ENCODE measurements around the gene ADAM12. TPM values are rescaled to one million over a fixed set of nuclear protein-coding genes. Genes with fewer than 3 reads are reported as not detected.

Gene ADAM12
- total RNA-seq, 4 donors from 2014 or later = 0.19 to 2.6 (median 1.5) TPM

DNA sequence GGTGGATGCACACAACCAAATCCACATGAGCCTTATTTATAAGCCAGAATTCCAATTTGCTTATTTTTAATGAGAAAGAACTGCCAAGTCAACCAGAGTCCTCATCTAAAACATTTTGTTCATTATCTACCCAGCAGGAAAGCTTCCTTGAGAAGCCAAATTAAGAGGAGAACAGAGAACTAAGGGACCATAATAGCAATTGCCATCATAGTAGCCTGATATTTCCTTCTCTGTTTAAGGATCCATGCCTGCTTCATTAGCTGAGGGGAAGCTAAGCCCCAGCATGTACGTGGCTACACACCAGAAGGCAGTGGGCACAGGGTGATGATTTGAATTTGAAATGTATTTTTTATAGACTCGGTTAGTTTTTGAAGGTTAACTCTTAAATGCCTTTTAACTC, 46.8 kb downstream of the ADAM12 start:
- TF ChIP-seq POLR2A (IDR thresholded peaks at IDR 0.05) (no peak), EP300 (IDR thresholded peaks at IDR 0.05) (no peak), POLR2AphosphoS5 (IDR thresholded peaks at IDR 0.05) (no peak)
- TF ChIP-seq, protein P1, sequence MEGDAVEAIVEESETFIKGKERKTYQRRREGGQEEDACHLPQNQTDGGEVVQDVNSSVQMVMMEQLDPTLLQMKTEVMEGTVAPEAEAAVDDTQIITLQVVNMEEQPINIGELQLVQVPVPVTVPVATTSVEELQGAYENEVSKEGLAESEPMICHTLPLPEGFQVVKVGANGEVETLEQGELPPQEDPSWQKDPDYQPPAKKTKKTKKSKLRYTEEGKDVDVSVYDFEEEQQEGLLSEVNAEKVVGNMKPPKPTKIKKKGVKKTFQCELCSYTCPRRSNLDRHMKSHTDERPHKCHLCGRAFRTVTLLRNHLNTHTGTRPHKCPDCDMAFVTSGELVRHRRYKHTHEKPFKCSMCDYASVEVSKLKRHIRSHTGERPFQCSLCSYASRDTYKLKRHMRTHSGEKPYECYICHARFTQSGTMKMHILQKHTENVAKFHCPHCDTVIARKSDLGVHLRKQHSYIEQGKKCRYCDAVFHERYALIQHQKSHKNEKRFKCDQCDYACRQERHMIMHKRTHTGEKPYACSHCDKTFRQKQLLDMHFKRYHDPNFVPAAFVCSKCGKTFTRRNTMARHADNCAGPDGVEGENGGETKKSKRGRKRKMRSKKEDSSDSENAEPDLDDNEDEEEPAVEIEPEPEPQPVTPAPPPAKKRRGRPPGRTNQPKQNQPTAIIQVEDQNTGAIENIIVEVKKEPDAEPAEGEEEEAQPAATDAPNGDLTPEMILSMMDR (IDR thresholded peaks at IDR 0.05) = no peak
- Histone ChIP-seq H3K27me3 (peaks cover 3% of the 10 kb centered on the region), H3K4me1 (no peaks in the 10 kb centered on the region), H3K4me3 (no peak overlapping the region), H3K36me3 (no peaks in the 10 kb centered on the region), H3K27ac (no peak overlapping the region), H3K9me3 (no peaks in the 10 kb centered on the region)
- DNase-seq (ENCODE audit: low spot score in 2 of 2) = no peak
- WGBS = 42% methylated on average over 2 of the region's 2 CpGs

DNA sequence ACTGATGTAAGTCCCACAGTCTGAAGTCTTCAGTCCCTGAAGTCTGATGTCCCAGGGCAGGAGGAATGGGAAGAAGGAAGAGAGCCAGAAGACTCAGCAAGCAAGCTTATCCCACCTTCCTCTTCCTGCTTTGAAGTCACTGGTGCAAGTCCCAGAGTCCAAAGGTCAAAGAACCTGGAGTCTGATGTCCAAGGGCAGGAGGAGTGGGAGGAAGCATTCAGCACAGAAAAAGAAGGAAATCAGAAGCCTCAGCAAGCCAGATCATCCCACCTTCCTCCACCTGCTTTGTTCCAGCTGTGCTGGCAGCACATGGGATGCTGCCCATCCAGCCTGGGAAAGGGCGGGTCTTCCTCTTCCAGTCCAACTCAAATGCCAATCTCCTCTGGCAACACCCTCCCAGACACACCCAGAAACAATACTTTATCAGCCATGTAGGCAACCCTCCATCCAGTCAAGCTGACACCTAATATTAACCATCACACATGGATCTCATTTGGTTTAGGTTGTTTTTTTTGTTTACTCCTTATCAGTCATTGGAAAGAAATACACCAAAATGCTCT, 50.9 kb downstream of the ADAM12 start:
- no peak for DNase-seq (ENCODE audit: low spot score in 2 of 2)

DNA sequence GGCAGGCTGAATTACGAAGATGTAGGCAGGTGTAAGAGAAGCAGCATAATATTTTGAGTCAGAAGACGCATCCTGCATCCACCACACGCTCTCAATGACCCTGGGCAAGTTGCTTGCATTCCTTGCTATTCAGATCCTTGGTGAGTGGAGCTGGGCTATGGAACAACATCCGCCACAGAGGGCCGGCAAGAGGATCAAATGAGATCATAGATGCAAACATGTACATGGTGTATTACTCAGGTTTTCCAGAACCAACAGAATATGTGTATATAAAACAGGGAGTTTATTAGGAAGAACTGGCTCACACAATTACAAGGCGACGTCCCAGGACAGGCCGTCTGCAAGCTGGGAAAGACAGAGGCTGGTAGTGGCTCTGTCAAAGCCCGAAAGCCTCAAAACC, 51.5 kb downstream of the ADAM12 start:
- no peak overlapping the region for H3K27ac ChIP-seq
- TF ChIP-seq POLR2AphosphoS5 (IDR thresholded peaks at IDR 0.05) (no peak), EP300 (IDR thresholded peaks at IDR 0.05) (no peak), POLR2A (IDR thresholded peaks at IDR 0.05) (no peak)
- TF ChIP-seq, protein P1 (IDR thresholded peaks at IDR 0.05) = no peak
- no peak for DNase-seq (ENCODE audit: low spot score in 2 of 2)
- 80% methylated on average over 9 of the region's 9 CpGs for WGBS
- H3K4me3 ChIP-seq = no peak overlapping the region
- no peaks in the 10 kb centered on the region for H3K9me3 ChIP-seq
- no peaks in the 10 kb centered on the region for H3K4me1 ChIP-seq
- H3K27me3 ChIP-seq = peaks cover 3% of the 10 kb centered on the region
- no peaks in the 10 kb centered on the region for H3K36me3 ChIP-seq

More for the DNA sequence above, 50.9 kb downstream of the ADAM12 start:
- no peaks in the 10 kb centered on the region for H3K36me3 ChIP-seq
- no peaks in the 10 kb centered on the region for H3K9me3 ChIP-seq
- 69% methylated on average over 1 of the region's 1 CpG for WGBS
- no peak for TF ChIP-seq EP300 (IDR thresholded peaks at IDR 0.05)
- TF ChIP-seq, protein P1 (IDR thresholded peaks at IDR 0.05) = no peak
- no peak for TF ChIP-seq POLR2A (IDR thresholded peaks at IDR 0.05)
- TF ChIP-seq POLR2AphosphoS5 (IDR thresholded peaks at IDR 0.05) = no peak
- H3K4me1 ChIP-seq = no peaks in the 10 kb centered on the region
- no peak overlapping the region for H3K4me3 ChIP-seq
- H3K27me3 ChIP-seq = peaks cover 3% of the 10 kb centered on the region
- H3K27ac ChIP-seq = no peak overlapping the region

DNA sequence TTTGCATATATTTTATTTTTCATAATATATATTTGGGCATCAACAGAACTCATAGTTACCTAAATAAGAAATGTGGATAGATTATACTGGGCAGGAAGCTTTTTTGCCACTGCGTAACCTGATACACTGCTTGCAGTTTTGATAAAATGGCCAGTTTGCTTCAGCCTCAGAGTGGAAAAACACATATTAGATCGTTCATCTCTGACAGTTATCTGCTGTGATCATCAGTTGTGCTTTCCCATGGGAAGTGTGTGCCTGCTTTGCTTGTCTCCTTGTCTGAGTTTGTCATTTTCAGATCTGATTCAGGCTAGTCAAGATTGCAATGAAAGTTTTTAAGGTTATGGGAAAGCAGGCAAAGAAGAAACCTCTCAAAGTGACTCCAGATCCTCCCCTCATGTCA, 54.0 kb downstream of the ADAM12 start:
- DNase-seq (ENCODE audit: low spot score in 2 of 2) = no peak
- no peaks in the 10 kb centered on the region for H3K9me3 ChIP-seq
- WGBS = 60% methylated on average over 2 of the region's 2 CpGs
- H3K27me3 ChIP-seq = no peaks in the 10 kb centered on the region
- no peak overlapping the region for H3K27ac ChIP-seq
- H3K4me1 ChIP-seq = no peaks in the 10 kb centered on the region
- H3K4me3 ChIP-seq = no peak overlapping the region
- no peaks in the 10 kb centered on the region for H3K36me3 ChIP-seq
- TF ChIP-seq, protein P1 (IDR thresholded peaks at IDR 0.05) = no peak
- TF ChIP-seq EP300 (IDR thresholded peaks at IDR 0.05) (no peak), POLR2AphosphoS5 (IDR thresholded peaks at IDR 0.05) (no peak), POLR2A (IDR thresholded peaks at IDR 0.05) (no peak)

DNA sequence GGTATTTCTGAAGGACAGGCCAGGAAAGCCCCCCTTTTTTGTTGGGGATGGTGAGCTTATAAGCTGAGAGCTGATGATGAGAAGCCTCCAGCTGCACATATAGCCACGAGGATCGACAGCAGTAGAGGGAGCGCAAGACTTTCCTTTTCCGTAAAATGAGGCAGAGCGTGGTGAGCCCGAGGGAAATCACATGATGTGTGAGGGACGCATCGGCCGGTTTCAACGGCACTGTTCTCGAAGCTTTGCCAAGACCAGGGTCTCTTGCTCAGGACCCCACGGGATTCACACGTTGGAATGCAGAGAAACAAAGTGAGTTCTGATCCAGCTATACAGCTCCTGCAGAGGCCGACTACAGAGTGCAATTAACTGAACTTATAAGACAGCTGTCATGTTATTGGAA, 55.7 kb downstream of the ADAM12 start:
- TF ChIP-seq, protein P1 (IDR thresholded peaks at IDR 0.05) = no peak
- TF ChIP-seq EP300 (IDR thresholded peaks at IDR 0.05) (no peak), POLR2A (IDR thresholded peaks at IDR 0.05) (no peak), POLR2AphosphoS5 (IDR thresholded peaks at IDR 0.05) (no peak)
- 86% methylated on average over 14 of the region's 14 CpGs for WGBS
- Histone ChIP-seq H3K4me3 (no peak overlapping the region), H3K27me3 (no peaks in the 10 kb centered on the region), H3K9me3 (no peaks in the 10 kb centered on the region), H3K27ac (no peak overlapping the region), H3K4me1 (no peaks in the 10 kb centered on the region), H3K36me3 (no peaks in the 10 kb centered on the region)
- no peak for DNase-seq (ENCODE audit: low spot score in 2 of 2)

All from suprapubic skin (tissue), 4 donors.